ENCODE measurements around the gene TMEFF2.

Gene TMEFF2

GRCh38 chr2:191941376-191941929, 253.3 kb downstream of the TMEFF2 start:
- no peak overlapping the region for H3K27ac ChIP-seq
- POLR2A ChIA-PET (ENCODE audit: low non-redundant PET), result no interaction called here
- TF ChIP-seq CTCF (conservative IDR thresholded peaks at IDR 0.05; ENCODE audit: low read depth), result no peak
- CTCF ChIA-PET, result interaction anchor here (0.7 kb wide), 1 partner anchor 8 kb away, joined by 3 read pairs; no protein-coding TSS in a partner anchor
- no peak for DNase-seq (ENCODE audit: low spot score)

- no peak for TF ChIP-seq CTCF (conservative IDR thresholded peaks at IDR 0.05; ENCODE audit: low read depth)
- no peak overlapping the region for H3K27ac ChIP-seq
- no peak for DNase-seq (ENCODE audit: low spot score)
- CTCF ChIA-PET, result no interaction called here
- POLR2A ChIA-PET (ENCODE audit: low non-redundant PET), result no interaction called here
These were observed 256.0 kb downstream of the TMEFF2 start for GRCh38 chr2:191938779-191939178.

GRCh38 chr2:191936882-191937405, 257.8 kb downstream of the TMEFF2 start:
- TF ChIP-seq CTCF (conservative IDR thresholded peaks at IDR 0.05; ENCODE audit: low read depth), result no peak
- no peak overlapping the region for H3K27ac ChIP-seq
- CTCF ChIA-PET, result no interaction called here
- POLR2A ChIA-PET (ENCODE audit: low non-redundant PET), result no interaction called here
- no peak for DNase-seq (ENCODE audit: low spot score)

GRCh38 chr2:191935247-191935646, 259.5 kb downstream of the TMEFF2 start:
- CTCF ChIA-PET, result no interaction called here
- no peak overlapping the region for H3K27ac ChIP-seq
- no peak for TF ChIP-seq CTCF (conservative IDR thresholded peaks at IDR 0.05; ENCODE audit: low read depth)
- no peak for DNase-seq (ENCODE audit: low spot score)
- POLR2A ChIA-PET (ENCODE audit: low non-redundant PET), result no interaction called here

GRCh38 chr2:191933307-191934105, 261.2 kb downstream of the TMEFF2 start:
- TF ChIP-seq CTCF (conservative IDR thresholded peaks at IDR 0.05; ENCODE audit: low read depth), result no peak
- ChIA-PET POLR2A (ENCODE audit: low non-redundant PET) (no interaction called here), CTCF (interaction anchor here (0.9 kb wide), 1 partner anchor 20 kb away, joined by 3 read pairs; no protein-coding TSS in a partner anchor)
- H3K27ac ChIP-seq, result no peak overlapping the region
- DNase-seq (ENCODE audit: low spot score), result no peak

- no peak overlapping the region for H3K27ac ChIP-seq
- CTCF ChIA-PET, result no interaction called here
- no peak for DNase-seq (ENCODE audit: low spot score)
- TF ChIP-seq CTCF (conservative IDR thresholded peaks at IDR 0.05; ENCODE audit: low read depth), result no peak
- POLR2A ChIA-PET (ENCODE audit: low non-redundant PET), result interaction anchor here (0.6 kb wide), 1 partner anchor 21 kb away, joined by 3 read pairs; no protein-coding TSS in a partner anchor
These were observed 262.4 kb downstream of the TMEFF2 start for GRCh38 chr2:191932286-191932685.

Measured in RWPE1 (cell line).